Endothelial cell of umbilical vein (primary cell): Measurements from ENCODE around the gene TRIM61.

Experiments
- CTCF ChIP-seq, 2 donors: IDR thresholded peaks; 1 replicate in 1 of 2; 2 replicates in 1 of 2; pipeline ENCODE4 v1.5.1; 2011; ENCODE audit warnings: low read length in 2 of 2, mild to moderate bottlenecking in 2 of 2, moderate library complexity in 2 of 2, control low read depth in 1 of 2, inconsistent platforms in 1 of 2, low read depth in 1 of 2; ENCODE audit not compliant: insufficient read depth in 1 of 2; ENCODE audit errors: extremely low read depth in 1 of 2
- POLR2AphosphoS5 ChIP-seq: IDR thresholded peaks from 2 replicates; pipeline ENCODE4 v1.6.1; 2012; ENCODE audit warnings: low read depth, mild to moderate bottlenecking, control low read depth, low read length, moderate library complexity; ENCODE audit not compliant: insufficient read depth
- TF ChIP-seq, protein P1 (sequence below): IDR thresholded peaks from 2 replicates; pipeline ENCODE4 v1.6.1; 2011; ENCODE audit not compliant: insufficient read depth, insufficient read length

GRCh38 chr4:165013691-165014090 is 36.2 kb upstream of the TRIM61 start:
- TF ChIP-seq CTCF (IDR thresholded peaks at IDR 0.05; ENCODE audit: extremely low read depth in 1 of 2, insufficient read depth in 1 of 2, low read depth in 1 of 2, low read length in 2 of 2) (no peak), POLR2AphosphoS5 (no peak)
- TF ChIP-seq, protein P1, sequence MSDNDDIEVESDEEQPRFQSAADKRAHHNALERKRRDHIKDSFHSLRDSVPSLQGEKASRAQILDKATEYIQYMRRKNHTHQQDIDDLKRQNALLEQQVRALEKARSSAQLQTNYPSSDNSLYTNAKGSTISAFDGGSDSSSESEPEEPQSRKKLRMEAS: no peak
